BLaER1 (cell line): ENCODE results near the gene SMG6.
A peak's percentile ranks its signal among the peaks of the same experiment; 100 is the strongest.
"Not testable (repeated sequence)": the region's sequence is repeated elsewhere in the genome, so short reads cannot be mapped to it uniquely, and the experiment has no call there.

Experiments used
- H3K27ac ChIP-seq: shearing (Covaris generic); formaldehyde crosslinking; 2 replicates; pipeline ENCODE4 v1.8.1; 2022
- H3K27me3 ChIP-seq: shearing (Covaris generic); formaldehyde crosslinking; 2 replicates; pipeline ENCODE4 v1.8.1; 2022
- H3K36me3 ChIP-seq: shearing (Covaris generic); formaldehyde crosslinking; 2 replicates; pipeline ENCODE4 v1.8.1; 2022
- H3K4me1 ChIP-seq: shearing (Covaris generic); formaldehyde crosslinking; 2 replicates; pipeline ENCODE4 v1.8.1; 2022
- H3K4me2 ChIP-seq: shearing (Covaris generic); formaldehyde crosslinking; 2 replicates; pipeline ENCODE4 v1.8.1; 2022
- H3K4me3 ChIP-seq: shearing (Covaris generic); formaldehyde crosslinking; 2 replicates; pipeline ENCODE4 v1.8.1; 2022
- H3K9ac ChIP-seq: shearing (Covaris generic); formaldehyde crosslinking; 2 replicates; pipeline ENCODE4 v1.8.1; 2022
- H3K9me3 ChIP-seq: shearing (Covaris generic); formaldehyde crosslinking; 2 replicates; pipeline ENCODE4 v1.8.1; 2022
- H4K20me1 ChIP-seq: shearing (Covaris generic); formaldehyde crosslinking; 2 replicates; pipeline ENCODE4 v1.8.1; 2022
- Cebpa-rat ChIP-seq: shearing (Covaris generic); IDR thresholded peaks from 2 replicates; pipeline ENCODE4 v1.8.1; 2022

SMG6 gene

GRCh38 chr17:2264067-2264860 is 39.3 kb downstream of the SMG6 start:
- H3K9ac ChIP-seq: peak overlapping the region; percentile 68; the same call in 1 of the 2 replicates
- H4K20me1 ChIP-seq: no peaks in the 10 kb centered on the region
- peak overlapping the region; percentile 84 for H3K27ac ChIP-seq
- H3K27me3 ChIP-seq: no peaks in the 10 kb centered on the region
- H3K4me1 ChIP-seq: peaks cover 99% of the 10 kb centered on the region
- no peak overlapping the region for H3K4me3 ChIP-seq
- H3K4me2 ChIP-seq: peak overlapping the region; percentile 82
- no peaks in the 10 kb centered on the region for H3K9me3 ChIP-seq
- no peak for TF ChIP-seq Cebpa-rat
- H3K36me3 ChIP-seq: peaks cover 17% of the 10 kb centered on the region; the same call in 1 of the 2 replicates

- Histone ChIP-seq H3K4me2 (peak overlapping the region; percentile 82), H3K9me3 (no peaks in the 10 kb centered on the region), H3K27ac (peak overlapping the region; percentile 84), H4K20me1 (no peaks in the 10 kb centered on the region), H3K9ac (0 out of 2 replicates have a peak overlapping the region, but pooled peaks have one; percentile 6), H3K27me3 (no peaks in the 10 kb centered on the region), H3K4me3 (no peak overlapping the region), H3K4me1 (peaks cover 100% of the 10 kb centered on the region), H3K36me3 (peaks cover 9% of the 10 kb centered on the region; the same call in 1 of the 2 replicates)
- no peak for TF ChIP-seq Cebpa-rat
Measured at GRCh38 chr17:2263183-2264066, 40.2 kb downstream of the SMG6 start.

- H3K27me3 ChIP-seq: no peaks in the 10 kb centered on the region
- no peaks in the 10 kb centered on the region for H4K20me1 ChIP-seq
- H3K27ac ChIP-seq: peak overlapping the region; percentile 18; the same call in 1 of the 2 replicates
- TF ChIP-seq Cebpa-rat: no peak
- peaks cover 12% of the 10 kb centered on the region for H3K36me3 ChIP-seq
- peaks cover 92% of the 10 kb centered on the region for H3K4me1 ChIP-seq
- H3K4me2 ChIP-seq: peak overlapping the region; percentile 82
- H3K9ac ChIP-seq: no peak overlapping the region
- H3K9me3 ChIP-seq: peaks cover 5% of the 10 kb centered on the region; the same call in 1 of the 2 replicates
- no peak overlapping the region for H3K4me3 ChIP-seq
Measured at GRCh38 chr17:2262135-2262587, 41.4 kb downstream of the SMG6 start.

- H3K4me2 ChIP-seq: peak overlapping the region; percentile 75
- no peak for TF ChIP-seq Cebpa-rat
- H3K4me1 ChIP-seq: peaks cover 75% of the 10 kb centered on the region
- H3K9ac ChIP-seq: peak overlapping the region; percentile 49
- no peaks in the 10 kb centered on the region for H4K20me1 ChIP-seq
- peak overlapping the region; percentile 1; the same call in 1 of the 2 replicates for H3K4me3 ChIP-seq
- peak overlapping the region; percentile 76 for H3K27ac ChIP-seq
- H3K27me3 ChIP-seq: no peaks in the 10 kb centered on the region
- H3K9me3 ChIP-seq: peaks cover 20% of the 10 kb centered on the region
- peaks cover 32% of the 10 kb centered on the region for H3K36me3 ChIP-seq
Measured at GRCh38 chr17:2259769-2260536, 43.6 kb downstream of the SMG6 start.

GRCh38 chr17:2258830-2259229 is 44.8 kb downstream of the SMG6 start:
- Histone ChIP-seq H3K36me3 (peaks cover 44% of the 10 kb centered on the region), H3K9me3 (peaks cover 23% of the 10 kb centered on the region), H3K9ac (peak overlapping the region; percentile 49; the same call in 1 of the 2 replicates), H3K27ac (peak overlapping the region; percentile 76), H3K4me2 (peak overlapping the region; percentile 75), H3K4me1 (peaks cover 64% of the 10 kb centered on the region)
- not testable (repeated sequence) for H4K20me1 ChIP-seq, H3K27me3 ChIP-seq, H3K4me3 ChIP-seq

- no peaks in the 10 kb centered on the region for H4K20me1 ChIP-seq
- no peak overlapping the region for H3K4me3 ChIP-seq
- no peak overlapping the region for H3K27ac ChIP-seq
- no peak overlapping the region for H3K9ac ChIP-seq
- peaks cover 20% of the 10 kb centered on the region for H3K4me1 ChIP-seq
- H3K9me3 ChIP-seq: peaks cover 23% of the 10 kb centered on the region
- TF ChIP-seq Cebpa-rat: no peak
- H3K36me3 ChIP-seq: peaks cover 82% of the 10 kb centered on the region
- no peak overlapping the region for H3K4me2 ChIP-seq
- H3K27me3 ChIP-seq: no peaks in the 10 kb centered on the region
Measured at GRCh38 chr17:2253768-2254406, 49.7 kb downstream of the SMG6 start.

- Histone ChIP-seq H3K36me3 (peaks cover 82% of the 10 kb centered on the region), H4K20me1 (no peaks in the 10 kb centered on the region), H3K9ac (no peak overlapping the region), H3K9me3 (peaks cover 23% of the 10 kb centered on the region), H3K27me3 (no peaks in the 10 kb centered on the region), H3K4me3 (no peak overlapping the region), H3K27ac (no peak overlapping the region), H3K4me2 (no peak overlapping the region), H3K4me1 (peaks cover 20% of the 10 kb centered on the region)
- TF ChIP-seq Cebpa-rat: no peak
Measured at GRCh38 chr17:2253362-2253761, 50.2 kb downstream of the SMG6 start.

GRCh38 chr17:2251098-2251497 is 52.5 kb downstream of the SMG6 start:
- H3K27me3 ChIP-seq: no peaks in the 10 kb centered on the region
- no peak overlapping the region for H3K27ac ChIP-seq
- H3K9me3 ChIP-seq: peaks cover 12% of the 10 kb centered on the region
- no peak for TF ChIP-seq Cebpa-rat
- H4K20me1 ChIP-seq: peaks cover 7% of the 10 kb centered on the region; the same call in 1 of the 2 replicates
- H3K9ac ChIP-seq: no peak overlapping the region
- no peak overlapping the region for H3K4me2 ChIP-seq
- peaks cover 17% of the 10 kb centered on the region for H3K4me1 ChIP-seq
- peaks cover 83% of the 10 kb centered on the region for H3K36me3 ChIP-seq
- H3K4me3 ChIP-seq: no peak overlapping the region
